HepG2 (cell line): ENCODE results near the gene HYAL2. TPM values are rescaled to one million over a fixed set of nuclear protein-coding genes. Genes with fewer than 3 reads are reported as not detected.
A peak's percentile ranks its signal among the peaks of the same experiment; 100 is the strongest.

Experiments used
- FOXP4 ChIP-seq: sonication (generic); formaldehyde crosslinking; IDR thresholded peaks from 2 replicates; pipeline ENCODE4 v1.4.0; 2020; ENCODE audit warnings: missing genetic modification reagents
- HOXA9 ChIP-seq: sonication (generic); formaldehyde crosslinking; IDR thresholded peaks from 2 replicates; pipeline ENCODE4 v1.8.1; 2022; ENCODE audit warnings: missing genetic modification reagents, mild to moderate bottlenecking, moderate library complexity, borderline replicate concordance
- JARID2 ChIP-seq: sonication (generic); formaldehyde crosslinking; IDR thresholded peaks from 2 replicates; pipeline ENCODE4 v1.8.1; 2023; ENCODE audit warnings: missing genetic modification reagents, inconsistent platforms; ENCODE audit not compliant: insufficient replicate concordance
- MAFK ChIP-seq, 2 experiments: IDR thresholded peaks in 1 of 2; conservative IDR thresholded peaks in 1 of 2; 2 replicates each; pipeline ENCODE4 v1.6.1; 2011; ENCODE audit warnings: improper control_type of control experiment in 2 of 2, low read length in 2 of 2
- MLLT10 ChIP-seq: sonication (generic); formaldehyde crosslinking; IDR thresholded peaks from 2 replicates; pipeline ENCODE4 v1.4.0; 2020; ENCODE audit warnings: missing genetic modification reagents
- NCOR1 ChIP-seq: fragments of 200-600 bp; sonication (generic); IDR thresholded peaks from 2 replicates; pipeline ENCODE4 v1.7.0; 2017; ENCODE audit warnings: antibody characterized with exemption, low read length, borderline replicate concordance
- NFYC ChIP-seq: IDR thresholded peaks from 2 replicates; pipeline ENCODE4 v1.6.1; 2016; ENCODE audit warnings: missing genetic modification reagents, missing compliant biosample characterization
- PRPF4 ChIP-seq: fragments of 200-400 bp; formaldehyde crosslinking; IDR thresholded peaks from 2 replicates; pipeline ENCODE4 v1.6.1; 2016; ENCODE audit warnings: low read length, low read depth; ENCODE audit not compliant: poor library complexity, severe bottlenecking
- PTBP1 ChIP-seq: fragments of 200-400 bp; formaldehyde crosslinking; IDR thresholded peaks from 2 replicates; pipeline ENCODE4 v1.6.1; 2018; ENCODE audit warnings: low read length, low read depth; ENCODE audit not compliant: poor library complexity, severe bottlenecking
- SRSF9 ChIP-seq: fragments of 200-400 bp; formaldehyde crosslinking; IDR thresholded peaks from 2 replicates; pipeline ENCODE4 v1.6.1; 2018; ENCODE audit warnings: borderline replicate concordance, mild to moderate bottlenecking, low read depth, low read length; ENCODE audit not compliant: insufficient read depth, poor library complexity, severe bottlenecking
- U2AF1 ChIP-seq: fragments of 200-400 bp; formaldehyde crosslinking; optimal IDR thresholded peaks from 2 replicates; pipeline ENCODE3; 2017; ENCODE audit warnings: mild to moderate bottlenecking, low read depth, low read length
- UBTF ChIP-seq: sonication (generic); formaldehyde crosslinking; IDR thresholded peaks from 2 replicates; pipeline ENCODE4 v1.4.0; 2020; ENCODE audit warnings: mild to moderate bottlenecking, missing genetic modification reagents
- USF2 ChIP-seq, 2 experiments: sonication (generic) in 1 of 2; formaldehyde crosslinking in 1 of 2; IDR thresholded peaks; 2 replicates each; pipeline versions ENCODE4 v1.5.1 to v1.6.1; 2011 to 2020; ENCODE audit warnings: borderline replicate concordance in 1 of 2, low read depth in 1 of 2, low read length in 1 of 2, mild to moderate bottlenecking in 1 of 2, missing genetic modification reagents in 1 of 2, moderate library complexity in 1 of 2
- ZBED4 ChIP-seq: sonication (generic); formaldehyde crosslinking; IDR thresholded peaks from 2 replicates; pipeline ENCODE4 v1.4.0; 2020; ENCODE audit warnings: missing genetic modification reagents, borderline replicate concordance
- polyA plus RNA-seq, 8 experiments: library from polyadenylated mRNA; depleted of rRNA in 3 of 8; stranded (reverse) in 7 of 8; unstranded in 1 of 8; fragments of >200 nt; fragmentation: Illumina TruSeq in 4 of 8; extraction: Trizol in 4 of 8; gene quantifications; 2 replicates each; pipeline versions ENCODE4 v1.2.1 to v1.2.3, GENCODE V29; 2011 to 2016; ENCODE audit warnings: low read depth in 4 of 8, missing spikeins in 1 of 8, mixed read lengths in 1 of 8; ENCODE audit not compliant: insufficient read depth in 1 of 8
- total RNA-seq, 5 experiments: library from RNA; depleted of rRNA; stranded (reverse); fragments of >200 nt; fragmentation: Illumina TruSeq; extraction: Trizol; gene quantifications; 2 replicates each; pipeline ENCODE4 v1.2.3, GENCODE V29; 2016; ENCODE audit warnings: low read depth in 1 of 5

HYAL2 gene
- total and polyA plus RNA-seq, 2 of the 13 experiments (the other 11 are each of a cell fraction or from before 2014, with no cell fraction given) = 76.2 to 102 TPM

GRCh38 chr3:50298836-50299637 lies 23.5 kb downstream of the HYAL2 start, which contains the start of the genes HYAL3 and NAA80 (continued):
- TF ChIP-seq FOXP4 (peak; percentile 23; the same call in 1 of the 2 replicates), UBTF (peak; percentile 66; the same call in 1 of the 2 replicates), SRSF9 (no peak), MLLT10 (CRISPR knock-in tag) (no peak), USF2 (IDR thresholded peaks at IDR 0.05; ENCODE audit: low read depth, low read length) (no peak), USF2 (CRISPR knock-in tag; IDR thresholded peaks at IDR 0.05; ENCODE audit: borderline replicate concordance) (peak; percentile 40; the same call in 1 of the 2 replicates), MAFK (conservative IDR thresholded peaks at IDR 0.05 in 1 of 2, IDR thresholded peaks at IDR 0.05 in 1 of 2; ENCODE audit: low read length in 2 of 2) (no peak), U2AF1 (peak; percentile 59), ZBED4 (CRISPR knock-in tag) (no peak), PRPF4 (no peak), HOXA9 (CRISPR knock-in tag) (no peak), JARID2 (peak; percentile 53), NCOR1 (peak; percentile 19; the same call in 1 of the 2 replicates), NFYC (no peak), PTBP1 (peak; percentile 74)
